Measurements from ENCODE around the gene SMPD2. TPM values are rescaled to one million over a fixed set of nuclear protein-coding genes. Genes with fewer than 3 reads are reported as not detected.

Gene SMPD2
- total and polyA plus RNA-seq, 2 of the 4 experiments (the other 2 are of a cell fraction): 7.7 to 9.0 TPM

GRCh38 chr6:109484122-109484521 is 43.6 kb downstream of the SMPD2 start:
- BruUV-seq (replicated peaks): no TSS peak
- no peak for TF ChIP-seq FOS (IDR thresholded peaks at IDR 0.05; ENCODE audit: low read depth, low read length)
- no peak for TF ChIP-seq POLR2A (IDR thresholded peaks at IDR 0.05; ENCODE audit: low read depth, low read length)
- no peak for TF ChIP-seq USF2 (IDR thresholded peaks at IDR 0.05; ENCODE audit: low read depth, low read length)
- TF ChIP-seq CEBPB (IDR thresholded peaks at IDR 0.05; ENCODE audit: low read depth, low read length): no peak
- no peak for TF ChIP-seq MAFK (IDR thresholded peaks at IDR 0.05; ENCODE audit: low read depth, low read length)
- TF ChIP-seq MXI1 (IDR thresholded peaks at IDR 0.05; ENCODE audit: borderline replicate concordance, low read depth, low read length): no peak
- no peak for TF ChIP-seq RAD21 (IDR thresholded peaks at IDR 0.05; ENCODE audit: low read length)
- no peak for TF ChIP-seq RFX5 (IDR thresholded peaks at IDR 0.05; ENCODE audit: low read depth, low read length)
- no peak overlapping the region for H3K23ac ChIP-seq (ENCODE audit: low read depth, low read length)
- no CpG with 5 or more reads among the region's 3 CpGs for WGBS, 2 experiments (ENCODE audit: extremely low coverage in 2 of 2, insufficient read length in 1 of 2)
- no peak overlapping the region for H3K4me3 ChIP-seq (ENCODE audit: insufficient read depth, low read depth, low read length)
- POLR2A ChIA-PET (ENCODE audit: unreplicated experiment): no interaction called here
- no peak overlapping the region for H3K27ac ChIP-seq (ENCODE audit: insufficient read depth, low read length)
- peaks cover 2% of the 10 kb centered on the region; the same call in 1 of the 2 replicates for H3K4me1 ChIP-seq (ENCODE audit: control insufficient read depth, insufficient read depth, low read length)
- H3K9me3 ChIP-seq (ENCODE audit: control insufficient read depth, insufficient read depth, low read length): no peaks in the 10 kb centered on the region
- H3K4ac ChIP-seq (ENCODE audit: low read depth, low read length): no peak overlapping the region
- H4K8ac ChIP-seq (ENCODE audit: low read depth in 2 of 2, low read length in 2 of 2): no peak overlapping the region
- in situ Hi-C loops (cut with MboI; ENCODE audit: low sequenced_read_pairs): no loop called here
- peaks cover 12% of the 10 kb centered on the region for H3K36me3 ChIP-seq (ENCODE audit: control insufficient read depth, insufficient read depth, low read length)
- no peak overlapping the region for H2AFZ ChIP-seq (replicated peaks; ENCODE audit: low read length, poor library complexity)
- no peaks in the 10 kb centered on the region for H3K9me1 ChIP-seq (ENCODE audit: insufficient read depth, low read length)
- ATAC-seq (ENCODE audit: low read depth) (no peak), DNase-seq (no peak)
- no peak overlapping the region for H4K5ac ChIP-seq (ENCODE audit: low read depth, low read length)
- peak overlapping the region; percentile 100; the same call in 1 of the 2 replicates for H3K4me2 ChIP-seq (ENCODE audit: low read depth, low read length)
- H2AK5ac ChIP-seq (ENCODE audit: low read depth, low read length): no peak overlapping the region
- H4K20me1 ChIP-seq (ENCODE audit: insufficient read depth, low read length): no peaks in the 10 kb centered on the region; the same call in 1 of the 2 replicates
- CTCF ChIA-PET: no interaction called here
- no peak overlapping the region for H3K18ac ChIP-seq (ENCODE audit: low read depth, low read length)
- no peaks in the 10 kb centered on the region; the same call in 1 of the 2 replicates for H3K27me3 ChIP-seq (ENCODE audit: control insufficient read depth, insufficient read depth, low read length)
- no peak overlapping the region for H2BK15ac ChIP-seq (ENCODE audit: low read depth, low read length)
- no peak overlapping the region for H3K56ac ChIP-seq (ENCODE audit: extremely low read depth, insufficient read depth, low read length)
- H2BK5ac ChIP-seq (ENCODE audit: low read depth, low read length, poor library complexity, severe bottlenecking): no peak overlapping the region
- H2BK120ac ChIP-seq (ENCODE audit: low read depth, low read length): no peak overlapping the region
- no peak overlapping the region for H3K9ac ChIP-seq (ENCODE audit: low read depth, low read length)
- intact Hi-C loops (cut with micrococcal nuclease): loop anchor here (5.0 kb wide), 1 partner anchor 392 kb away; the partner anchor contains the start of gene SESN1
- H4K91ac ChIP-seq (ENCODE audit: insufficient read depth, low read depth, low read length): no peak overlapping the region
- H3K14ac ChIP-seq (replicated peaks; ENCODE audit: low read depth, low read length): no peak overlapping the region
- H2BK20ac ChIP-seq (ENCODE audit: low read depth, low read length): no peak overlapping the region
- dilution Hi-C loops (cut with HindIII; ENCODE audit: low sequenced_read_pairs, unreplicated experiment): no loop called here
- H3K79me1 ChIP-seq (ENCODE audit: low read depth in 1 of 2, low read length in 2 of 2): peaks cover 27 to 33% of the 10 kb centered on the region in 2 experiments
- no peak overlapping the region for H2AK9ac ChIP-seq (replicated peaks; ENCODE audit: low read depth, low read length, poor library complexity)

Data from IMR-90 (cell line).